NCI-H526 (cell line): Measurements from ENCODE around the gene ACTR3C.
"Not testable (repeated sequence)": the region's sequence is repeated elsewhere in the genome, so short reads cannot be mapped to it uniquely, and the experiment has no call there.

Source experiments
- DNase-seq, 2 experiments: peaks; one replicate each; lab custom pipeline; 2025; lab: John Stamatoyannopoulos, UW

ACTR3C gene

DNA sequence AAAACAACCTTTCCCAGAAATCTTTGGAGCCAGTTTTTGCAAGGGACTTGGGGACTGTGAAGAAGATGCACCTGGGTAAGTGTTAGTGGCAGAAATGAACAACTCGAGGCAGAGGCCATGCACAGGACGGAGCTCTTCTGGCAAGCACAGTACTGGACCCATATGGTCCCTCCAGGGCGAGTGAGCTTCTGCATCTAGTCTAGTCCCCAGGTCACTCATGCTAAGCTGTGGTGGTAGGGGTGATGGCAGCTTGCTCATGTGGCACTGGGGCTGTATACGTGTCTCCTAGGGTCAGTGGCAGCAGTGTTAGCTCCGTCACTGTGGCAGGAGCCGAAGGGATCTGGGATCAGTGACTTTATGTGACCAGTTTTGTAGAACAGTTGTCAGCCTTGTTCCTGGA, 9.5 kb downstream of the ACTR3C start:
- no peak for DNase-seq

GRCh38 chr7:150313367-150313809, 10.0 kb downstream of the ACTR3C start:
- DNase-seq, result no peak

- not testable (repeated sequence) for DNase-seq
Observed at GRCh38 chr7:150312649-150313366, 10.5 kb downstream of the ACTR3C start.

- no peak for DNase-seq
Observed at GRCh38 chr7:150311711-150312110, 11.6 kb downstream of the ACTR3C start.

- DNase-seq, result no peak
Observed at GRCh38 chr7:150311146-150311545, 12.2 kb downstream of the ACTR3C start.

DNA sequence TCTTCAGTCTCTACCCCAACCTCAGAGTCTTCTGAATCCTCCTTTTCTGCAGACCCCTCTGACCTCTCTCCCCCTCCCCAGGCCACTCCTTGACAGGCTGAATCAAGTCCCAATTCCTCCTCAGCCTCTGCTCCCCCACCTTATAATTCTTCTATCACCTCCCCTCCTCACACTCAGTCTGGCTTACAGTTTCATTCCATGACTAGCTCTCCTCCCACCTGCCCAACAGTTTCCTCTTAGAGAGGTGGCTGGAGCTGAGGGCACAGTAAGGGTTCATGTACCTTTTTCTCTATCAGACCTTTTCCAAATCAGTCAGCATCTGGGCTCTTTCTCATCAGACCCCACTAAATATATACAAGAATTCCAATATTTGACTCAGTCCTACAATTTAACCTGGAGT, 14.8 kb downstream of the ACTR3C start:
- no peak for DNase-seq

GRCh38 chr7:150307904-150308303, 15.4 kb downstream of the ACTR3C start:
- DNase-seq, result no peak

- DNase-seq, result no peak
Observed at GRCh38 chr7:150307129-150307528, 16.2 kb downstream of the ACTR3C start.

GRCh38 chr7:150306377-150306776, 17.0 kb downstream of the ACTR3C start:
- not testable (repeated sequence) for DNase-seq

DNA sequence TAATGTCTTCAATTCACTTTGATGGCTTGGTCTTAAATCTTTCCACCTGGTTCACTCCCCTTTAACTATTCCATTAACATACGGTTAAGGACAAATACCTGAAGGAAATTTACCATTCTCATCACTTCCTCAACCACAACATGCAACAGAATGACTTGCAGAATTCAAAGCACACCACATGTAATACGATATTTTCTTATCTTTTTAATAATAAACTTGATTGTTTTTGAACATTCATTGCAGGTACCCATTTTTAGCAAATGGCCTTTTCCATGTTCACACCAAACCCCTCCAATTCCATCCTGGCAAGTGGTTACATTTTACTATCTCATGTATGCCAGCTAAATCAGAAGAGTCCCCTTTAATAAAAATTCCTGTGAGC, 17.5 kb downstream of the ACTR3C start:
- DNase-seq, result not testable (repeated sequence)

DNA sequence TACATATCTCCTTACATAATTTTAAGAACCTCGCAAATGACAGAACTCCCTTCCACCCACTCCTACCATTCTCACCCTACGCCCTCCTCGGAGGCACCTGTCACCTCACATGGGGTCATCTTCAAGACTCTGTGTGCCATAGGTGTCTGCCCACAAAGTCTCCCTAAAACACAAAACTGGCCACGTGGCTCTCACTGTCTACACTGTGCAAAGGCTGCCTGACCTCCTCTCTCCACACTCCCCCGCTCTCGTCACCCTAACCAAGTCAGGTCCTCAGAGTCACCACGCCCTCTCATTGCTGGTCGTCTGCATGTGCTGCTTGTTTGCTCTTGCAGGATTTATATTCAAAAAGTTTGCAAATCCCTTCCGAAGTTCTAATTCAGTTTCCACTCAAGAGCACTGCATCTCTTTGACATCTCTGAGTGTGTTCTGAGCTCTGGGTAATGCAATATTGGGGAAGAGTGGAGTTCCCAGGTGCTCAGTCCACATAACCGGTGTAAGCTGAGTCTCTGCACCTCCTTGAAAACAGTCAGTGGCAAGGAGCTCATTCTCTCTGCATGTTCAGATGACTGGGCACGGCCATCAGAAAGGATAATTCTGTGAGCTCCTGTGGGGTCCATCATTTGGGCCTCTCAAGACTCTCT, 18.0 kb downstream of the ACTR3C start:
- DNase-seq, result not testable (repeated sequence)

DNA sequence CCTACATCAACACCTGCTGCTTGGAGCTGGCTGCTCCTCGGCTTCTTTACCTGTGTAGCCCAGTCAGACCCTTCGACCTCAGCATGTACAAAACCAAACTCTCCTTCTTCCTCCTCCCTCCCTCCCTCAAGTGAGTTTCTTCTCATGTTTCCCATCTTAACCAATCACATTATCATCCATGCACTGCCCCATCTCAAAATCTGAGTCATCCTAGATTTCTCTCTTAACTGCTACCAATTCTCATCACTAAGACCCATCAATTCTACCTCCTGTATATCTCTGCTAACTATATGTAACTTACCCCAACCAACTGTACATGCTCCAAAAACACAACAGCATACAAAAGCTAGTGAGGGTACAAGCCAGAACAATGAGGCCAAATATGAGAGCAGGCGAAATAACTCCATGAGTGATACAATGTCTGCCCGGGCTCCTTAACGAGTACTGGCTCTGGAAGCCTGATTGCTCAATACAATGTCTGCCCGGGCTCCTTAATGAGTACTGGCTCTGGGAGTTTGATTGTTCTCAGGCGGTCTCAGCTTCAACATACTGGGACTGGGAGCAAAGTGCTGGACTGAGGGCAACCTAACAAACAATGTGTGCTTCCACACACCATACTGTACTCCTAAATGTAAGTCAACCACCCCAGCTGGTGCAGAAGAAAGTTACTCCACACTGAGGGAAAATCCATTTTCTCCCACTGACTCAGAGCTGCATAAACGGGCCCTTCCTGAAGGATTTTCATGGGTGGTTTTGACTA, 18.7 kb downstream of the ACTR3C start:
- not testable (repeated sequence) for DNase-seq

- DNase-seq, result not testable (repeated sequence)
Observed at GRCh38 chr7:150302908-150303310, 20.4 kb downstream of the ACTR3C start.

DNA sequence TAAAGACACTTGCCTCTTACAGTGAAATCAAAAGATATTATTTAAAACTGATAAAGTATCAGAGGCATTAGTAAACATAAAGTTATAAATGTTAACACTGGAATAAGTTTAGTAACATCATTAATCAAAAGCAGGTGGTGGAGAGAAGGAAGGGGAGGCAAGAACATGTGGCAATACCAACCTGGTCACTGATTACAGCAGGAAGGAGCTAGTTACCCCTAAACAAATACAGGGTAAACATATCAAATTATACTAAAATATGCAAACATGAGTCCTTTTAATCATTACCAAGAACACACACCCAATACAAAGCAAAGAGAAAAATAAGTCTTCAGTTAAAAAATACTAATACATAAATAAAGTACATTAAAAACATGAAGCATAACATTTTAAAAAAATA, 25.4 kb downstream of the ACTR3C start:
- not testable (repeated sequence) for DNase-seq

DNA sequence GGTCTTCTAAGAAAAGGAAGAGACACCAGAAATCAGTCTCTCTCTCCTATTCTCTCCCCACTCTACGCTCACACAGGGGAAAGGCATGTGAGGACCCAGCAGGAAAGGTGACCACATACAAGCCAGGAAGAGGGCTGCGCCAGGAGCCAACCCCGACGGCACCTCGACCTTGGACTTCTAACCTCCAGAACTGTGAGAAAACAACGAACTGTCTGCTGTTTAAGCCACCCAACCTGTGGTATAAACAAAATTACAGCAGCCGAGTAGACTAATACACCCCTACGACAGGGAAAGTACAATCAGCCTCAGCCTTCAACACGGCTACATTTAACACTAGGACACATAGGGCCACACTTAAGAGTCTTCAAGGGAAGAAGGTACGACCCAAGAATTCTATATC, 26.5 kb downstream of the ACTR3C start:
- DNase-seq, result not testable (repeated sequence)

- not testable (repeated sequence) for DNase-seq
Observed at GRCh38 chr7:150295614-150296013, 27.7 kb downstream of the ACTR3C start.

- not testable (repeated sequence) for DNase-seq
Observed at GRCh38 chr7:150295027-150295426, 28.3 kb downstream of the ACTR3C start.

DNA sequence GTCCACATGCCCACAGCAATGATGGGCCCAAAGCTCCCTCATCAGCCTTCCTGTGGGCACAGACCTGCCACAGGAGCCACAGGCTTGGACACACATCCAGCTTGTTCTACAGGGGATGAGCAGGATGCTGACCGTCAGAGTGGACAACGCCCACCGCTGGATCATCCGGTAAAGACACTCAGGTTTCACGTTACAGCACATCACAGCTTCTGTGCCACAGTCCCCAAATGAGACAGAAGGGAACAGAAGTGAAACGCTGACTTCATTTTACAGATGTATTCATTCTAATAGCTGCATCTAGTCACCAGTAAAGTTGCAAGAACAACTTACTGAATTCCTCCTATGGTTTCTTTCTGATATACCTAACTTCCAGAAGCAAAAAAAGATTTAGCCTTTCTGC, 33.0 kb downstream of the ACTR3C start:
- DNase-seq, result not testable (repeated sequence)

DNA sequence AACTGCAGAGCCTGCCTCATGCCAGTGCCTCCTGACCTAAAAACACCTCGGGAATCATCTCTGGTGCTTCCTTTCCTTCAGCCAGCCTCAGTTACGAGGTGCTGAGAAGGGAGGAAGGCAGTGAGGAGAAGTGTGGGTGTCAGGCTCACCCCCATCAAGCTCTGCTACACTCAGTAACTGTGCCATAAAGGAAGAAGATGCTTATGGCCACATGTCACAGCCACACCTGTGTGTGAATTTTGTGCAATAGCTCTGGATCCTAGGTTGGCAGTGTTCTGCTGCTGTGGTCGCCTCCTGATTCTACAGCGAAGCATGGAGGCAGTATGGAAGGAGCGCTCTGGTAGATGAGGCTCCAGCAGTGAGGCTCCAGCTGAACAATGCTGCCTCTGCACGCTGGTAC, 34.5 kb downstream of the ACTR3C start:
- DNase-seq, result not testable (repeated sequence)

DNA sequence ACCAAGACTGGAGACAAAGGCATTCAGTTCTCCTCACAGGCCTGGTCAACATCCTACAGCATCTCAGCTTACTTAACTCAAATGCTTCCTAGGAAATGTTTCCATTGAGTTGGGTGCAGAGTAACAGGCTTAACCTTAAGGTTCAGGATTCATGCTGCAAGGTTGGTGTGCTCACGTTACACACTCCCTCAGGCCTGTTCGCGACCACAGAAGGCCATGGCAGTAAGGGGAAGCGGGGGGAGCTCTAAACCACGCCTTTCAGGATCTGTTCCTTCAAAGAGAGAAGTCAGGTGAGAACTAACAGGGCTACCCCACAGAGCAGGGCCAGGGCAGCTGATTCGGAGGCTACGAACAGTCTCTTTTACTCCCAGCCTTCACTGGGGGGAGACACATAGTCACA, 35.5 kb downstream of the ACTR3C start:
- DNase-seq, result not testable (repeated sequence)

DNA sequence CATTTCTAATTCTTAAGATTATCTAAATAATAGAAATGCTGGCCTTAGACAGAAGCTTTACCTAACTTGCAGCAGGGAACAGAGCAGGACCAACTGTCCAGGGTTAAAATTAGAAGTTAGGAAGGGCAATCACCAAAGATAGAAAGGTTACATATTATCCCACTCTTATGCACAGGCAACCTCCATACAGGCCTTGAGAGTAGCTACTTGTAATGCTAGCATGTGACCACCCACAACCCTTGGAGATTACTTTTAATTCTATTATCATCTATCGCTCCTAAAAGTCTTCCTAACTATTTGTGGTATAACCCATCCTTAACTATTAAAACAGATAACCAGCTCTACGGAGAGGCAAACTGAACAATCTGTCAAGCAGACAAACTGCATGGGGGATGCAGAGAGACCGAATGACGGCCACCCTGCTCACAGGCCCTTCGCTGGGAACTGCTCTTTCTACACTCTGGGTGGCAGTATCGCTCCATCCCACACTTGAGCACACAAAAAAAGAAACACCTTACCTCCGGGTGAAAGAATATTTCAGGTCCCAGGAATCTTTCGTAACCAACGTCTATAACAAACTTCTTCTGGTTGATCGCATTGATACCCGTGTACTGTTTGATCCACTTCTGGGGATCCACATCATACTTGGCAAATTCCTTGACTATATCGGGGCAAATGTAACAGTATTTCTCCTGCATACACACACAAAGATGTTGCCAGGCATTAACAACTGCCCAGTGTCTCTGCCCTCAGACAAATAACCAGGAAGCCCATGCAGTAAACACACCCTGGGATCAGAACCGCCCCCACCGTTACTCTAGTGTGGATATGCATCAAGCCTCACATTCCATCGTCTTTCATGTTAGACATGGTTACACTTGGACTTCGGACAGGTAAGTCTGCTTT, 37.2 kb downstream of the ACTR3C start:
- DNase-seq, result peak; percentile 9 to 61

DNA sequence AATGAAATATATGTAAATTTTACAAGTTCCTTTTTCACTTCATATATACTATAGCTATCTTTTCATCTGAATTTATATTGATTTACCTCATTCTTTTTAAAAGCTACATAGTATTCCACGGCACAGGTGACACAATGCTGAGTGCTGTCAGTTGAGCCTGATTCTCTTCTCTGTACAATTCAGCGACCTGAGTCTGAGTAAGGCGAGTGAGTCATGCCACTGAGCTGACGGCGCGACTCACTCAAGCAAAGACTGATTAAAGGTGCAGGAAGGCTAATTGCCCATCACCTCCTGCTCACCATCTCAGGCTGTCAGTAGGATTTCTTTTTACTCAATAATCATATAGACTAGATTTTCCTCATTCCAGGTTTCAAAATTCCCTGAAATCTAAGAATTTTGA, 39.7 kb downstream of the ACTR3C start:
- not testable (repeated sequence) for DNase-seq
